Measurements from ENCODE around the gene SLC6A4. TPM values are rescaled to one million over a fixed set of nuclear protein-coding genes. Genes with fewer than 3 reads are reported as not detected.
"Not testable (repeated sequence)": the region's sequence is repeated elsewhere in the genome, so short reads cannot be mapped to it uniquely, and the experiment has no call there.

Gene SLC6A4
- total RNA-seq, 1 donor from 2014 or later = 2.6 TPM

DNA sequence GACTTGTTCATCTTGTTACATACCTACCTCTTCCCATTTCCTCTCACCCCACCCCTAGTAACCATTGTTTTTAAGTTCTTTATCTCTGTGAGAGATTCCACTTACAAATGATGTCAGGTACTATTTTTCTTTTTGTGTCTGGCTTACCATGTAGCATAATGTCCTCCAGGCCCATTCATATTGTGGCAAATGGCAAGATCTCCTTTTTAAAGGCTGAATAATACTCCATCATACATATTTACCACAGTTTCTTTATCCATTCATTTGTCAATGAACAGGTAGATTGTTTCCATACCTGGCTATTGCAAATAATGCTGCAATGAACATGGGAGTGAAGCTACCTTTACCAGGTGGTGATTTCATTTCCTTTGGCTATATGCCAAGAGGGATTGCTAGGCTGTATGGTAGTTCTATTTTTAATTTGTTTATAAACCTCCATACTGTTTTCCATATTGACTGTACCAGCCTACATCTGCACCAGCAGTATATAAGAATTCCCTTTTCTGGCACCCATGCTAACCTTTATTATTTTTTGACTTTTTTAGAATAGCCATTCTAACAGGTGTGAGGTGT lies 65.0 kb downstream of the SLC6A4 start:
- DNase-seq = no peak

DNA sequence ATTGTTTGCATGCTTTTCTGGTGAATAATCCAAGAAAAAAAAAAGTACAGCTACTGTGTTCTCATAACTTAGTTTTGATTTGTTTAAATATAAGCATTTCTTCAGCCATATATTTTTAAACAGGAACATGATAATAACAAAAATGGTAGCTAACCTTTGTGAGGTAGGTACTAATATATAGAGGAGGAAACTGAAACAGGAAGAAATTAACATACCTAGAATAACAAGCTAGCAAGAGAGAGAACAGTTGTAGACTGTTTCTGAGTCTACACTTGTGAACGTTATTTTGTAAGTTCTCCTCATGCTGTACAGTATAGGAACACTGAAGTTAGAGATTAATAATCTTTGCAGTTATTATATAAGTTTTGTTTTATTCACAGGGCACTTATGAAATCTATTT lies 69.5 kb downstream of the SLC6A4 start:
- no peak for DNase-seq

DNA sequence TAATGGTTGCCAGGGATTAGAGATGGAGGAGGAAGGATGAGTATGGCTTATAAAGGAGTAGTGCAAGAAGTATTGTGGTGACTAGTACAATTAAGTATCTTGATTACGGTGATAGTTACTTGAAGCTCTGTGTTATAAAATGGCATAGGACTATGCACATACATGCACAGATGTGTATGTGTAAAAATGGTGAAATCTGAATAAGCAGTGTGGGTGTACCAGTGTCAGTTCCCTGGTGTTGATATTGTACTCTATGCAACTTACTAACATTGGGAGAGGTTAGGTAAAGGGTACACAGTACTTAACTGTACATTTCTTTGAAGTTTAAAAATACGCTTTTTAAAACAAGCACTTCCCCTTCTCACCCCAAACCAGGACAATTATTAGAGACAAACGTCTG lies 70.3 kb downstream of the SLC6A4 start:
- no peak for DNase-seq

DNA sequence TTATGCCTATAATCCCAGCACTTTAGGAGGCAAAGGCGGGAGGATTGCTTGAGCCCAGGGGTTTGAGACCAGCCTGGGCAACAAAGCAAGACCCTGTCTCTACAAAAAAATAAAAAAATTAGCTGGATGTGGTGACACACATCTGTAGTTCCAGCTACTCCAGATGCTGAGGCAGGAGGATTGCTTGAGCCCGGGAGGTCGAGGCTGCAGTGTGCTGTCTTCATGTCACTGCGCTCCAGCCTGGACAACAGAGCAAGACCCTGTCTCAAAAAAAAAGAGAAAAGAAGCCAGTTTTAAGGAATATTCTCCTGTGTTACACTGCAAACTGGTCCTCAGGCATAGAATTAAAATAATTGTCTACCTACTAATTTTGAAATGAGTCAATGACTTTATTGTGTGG lies 71.0 kb downstream of the SLC6A4 start:
- DNase-seq = no peak

DNA sequence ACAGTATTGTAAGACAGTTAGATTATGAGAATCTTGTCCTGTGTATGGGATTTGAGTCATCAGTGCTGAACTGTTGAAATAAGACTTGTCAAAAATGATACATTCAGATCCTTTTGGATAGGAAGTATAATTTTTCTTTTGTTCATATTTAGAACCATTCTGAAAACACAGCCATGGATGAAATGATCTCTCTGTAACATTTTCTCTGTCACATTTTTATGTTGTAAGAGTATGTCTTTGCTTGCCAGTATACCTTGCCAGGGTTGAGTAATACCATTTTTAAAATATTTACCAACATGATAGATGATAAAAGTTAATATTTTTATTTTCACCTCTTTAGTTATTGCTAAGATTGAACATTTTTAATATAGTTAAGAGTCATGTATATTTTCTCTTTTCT lies 73.9 kb downstream of the SLC6A4 start:
- DNase-seq = no peak

DNA sequence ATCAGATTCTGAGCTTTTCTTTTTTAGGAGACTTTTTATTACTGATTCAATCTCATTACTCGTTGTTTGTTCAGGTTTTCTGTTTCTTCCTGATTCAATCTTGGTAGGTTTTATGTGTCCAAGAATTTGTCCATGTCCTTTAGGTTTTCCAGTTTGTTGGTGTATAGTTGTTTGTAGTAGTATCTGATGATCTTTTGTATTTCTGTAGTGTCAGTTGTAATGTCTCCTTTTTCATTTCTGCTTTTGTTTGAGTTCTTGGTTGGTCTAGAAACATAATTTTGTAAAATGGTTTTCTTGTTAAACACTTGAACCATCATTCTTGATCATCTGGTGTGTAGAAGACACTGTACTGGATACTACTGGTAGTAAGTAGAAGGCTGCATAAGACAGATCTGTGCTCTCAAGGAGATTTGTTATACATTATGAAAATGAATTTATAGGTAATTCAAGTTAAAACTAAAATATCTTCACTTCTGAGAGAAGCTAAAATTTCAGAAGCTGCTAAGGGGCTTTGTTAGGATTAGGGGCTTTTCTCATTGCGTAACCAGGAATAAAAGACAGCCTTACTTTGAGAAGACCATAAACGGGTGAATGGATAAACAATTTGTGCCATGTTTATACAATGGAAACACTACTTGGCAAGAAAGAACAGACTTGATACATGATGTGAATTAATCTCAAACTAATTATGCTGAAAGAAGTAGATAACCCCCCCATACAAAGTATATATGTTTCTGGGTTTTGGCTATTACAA lies 74.9 kb downstream of the SLC6A4 start:
- no peak for DNase-seq

DNA sequence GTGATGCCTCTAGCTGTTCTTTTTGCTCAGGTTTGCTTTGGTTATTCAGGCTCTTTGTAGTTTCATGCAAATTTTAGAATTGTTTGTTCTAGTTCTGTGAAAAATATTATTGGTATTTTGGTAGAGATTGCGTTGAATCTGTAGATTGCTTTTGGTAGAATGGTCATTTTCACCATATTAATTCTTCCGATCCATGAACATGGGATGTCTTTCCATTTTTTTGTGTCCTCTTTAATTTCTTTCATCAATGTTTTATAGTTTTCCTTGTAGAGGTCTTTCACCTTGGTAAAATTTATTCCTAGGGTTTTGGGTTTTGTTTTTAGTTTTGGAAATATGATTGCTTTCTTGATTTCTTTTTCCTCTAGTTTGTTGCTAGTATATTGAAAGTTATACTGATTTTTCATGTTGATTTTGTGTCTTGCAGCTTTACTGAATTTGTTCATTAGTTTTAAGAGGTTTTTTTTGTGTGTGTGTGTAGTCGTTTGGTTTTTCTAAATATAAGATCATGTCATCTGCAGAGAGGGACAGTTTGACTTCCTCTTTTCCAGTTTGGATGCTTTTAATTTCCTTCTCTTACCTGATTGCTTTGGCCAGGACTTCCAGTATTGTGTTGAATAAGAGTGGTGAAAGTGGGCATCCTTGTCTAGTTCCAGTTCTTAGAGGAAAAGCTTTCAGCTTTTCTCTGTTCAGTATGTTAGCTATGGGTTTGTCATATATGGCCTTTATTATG lies 76.4 kb downstream of the SLC6A4 start:
- DNase-seq = no peak

DNA sequence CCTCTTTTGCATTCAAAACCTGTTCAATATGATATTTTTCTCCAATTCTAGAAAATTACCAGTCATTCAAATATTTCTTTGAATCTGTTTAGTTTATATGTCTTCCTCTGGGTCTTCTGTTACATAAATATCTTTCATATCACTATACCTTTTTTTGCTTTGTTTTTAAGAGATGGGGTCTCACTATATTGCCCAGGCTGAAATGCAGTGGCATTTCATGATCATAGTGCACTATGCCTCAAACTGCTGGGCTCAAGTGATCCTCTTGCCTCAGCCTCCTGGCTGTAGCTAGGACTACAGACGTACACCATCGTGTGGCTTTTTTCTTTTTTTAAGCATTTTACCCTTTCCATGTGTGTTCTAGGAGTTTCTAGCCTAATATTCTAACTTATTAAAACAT lies 80.1 kb downstream of the SLC6A4 start:
- DNase-seq = no peak

DNA sequence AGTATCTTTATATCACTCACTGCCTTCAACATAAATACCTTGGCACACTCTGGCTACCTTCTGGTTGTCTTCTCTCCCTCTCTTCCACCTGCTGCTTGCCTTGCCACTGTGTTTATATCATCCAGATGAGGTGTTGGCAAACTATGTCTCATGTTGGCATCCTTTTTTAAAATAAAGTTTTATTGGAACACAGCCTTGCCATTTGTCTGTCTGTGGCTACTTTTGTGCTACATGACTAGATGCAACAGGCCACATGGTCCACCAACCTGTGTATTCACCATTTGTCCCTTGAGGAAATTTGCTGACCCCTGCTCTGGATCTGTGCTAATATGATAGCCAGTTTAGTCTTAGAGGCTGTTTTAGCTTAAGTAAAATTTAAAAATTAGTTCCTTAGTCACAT lies 82.0 kb downstream of the SLC6A4 start:
- no peak for DNase-seq

DNA sequence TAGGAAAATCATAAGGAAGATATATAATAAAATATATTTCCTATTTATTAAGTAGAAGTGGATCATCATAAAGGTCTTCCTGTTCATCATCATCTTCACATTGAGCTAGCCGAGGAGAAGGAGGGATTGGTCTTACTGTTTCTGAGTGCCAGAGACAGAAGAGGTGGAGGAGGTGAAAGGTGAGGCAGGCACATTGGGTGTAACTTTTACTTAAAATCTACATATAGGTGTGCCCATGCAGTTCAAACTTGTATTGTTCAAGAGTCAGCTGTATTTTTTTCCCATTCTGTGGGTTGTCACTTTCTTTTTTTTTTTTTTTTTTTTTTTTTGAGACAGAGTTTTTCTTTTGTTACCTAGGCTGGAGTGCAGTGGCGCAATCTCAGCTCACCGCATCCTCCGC lies 84.0 kb downstream of the SLC6A4 start:
- no peak for DNase-seq

DNA sequence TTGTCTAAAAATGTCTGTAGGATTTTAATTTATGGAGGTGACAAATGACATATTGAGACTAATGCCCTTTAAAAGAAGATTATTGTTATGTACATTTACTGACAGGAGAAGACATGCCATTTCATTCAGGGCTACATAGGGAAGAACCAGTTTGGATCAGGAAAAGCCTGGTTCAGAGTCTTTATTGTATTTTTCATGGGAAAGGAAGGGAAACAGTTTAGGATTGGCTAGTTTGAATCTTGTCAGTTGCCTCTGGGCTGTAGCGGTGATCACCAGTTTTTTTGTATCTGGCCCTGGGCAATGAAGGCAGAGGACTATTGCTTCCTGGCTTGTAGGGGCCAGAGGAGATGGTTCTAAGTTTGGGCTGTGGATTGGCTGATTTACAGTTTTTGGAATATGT lies 87.1 kb downstream of the SLC6A4 start:
- DNase-seq = no peak

DNA sequence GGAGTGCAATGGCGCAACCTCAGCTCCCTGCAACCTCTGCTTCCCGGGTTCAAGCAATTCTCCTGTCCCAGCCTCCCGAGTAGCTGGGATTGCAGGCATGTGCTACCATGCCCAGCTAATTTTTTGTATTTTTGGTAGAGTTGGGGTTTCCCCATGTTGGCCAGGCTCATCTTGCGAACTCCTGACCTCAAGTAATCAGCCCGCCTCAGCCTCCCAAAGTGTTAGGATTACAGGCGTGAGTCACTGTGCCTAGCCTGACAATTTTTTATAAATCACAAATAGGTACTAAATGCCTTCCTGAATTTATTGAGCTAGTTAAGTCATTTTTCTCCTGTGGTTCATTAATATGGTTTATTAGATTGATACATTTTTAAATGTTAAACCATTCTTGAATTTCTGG lies 87.6 kb downstream of the SLC6A4 start:
- not testable (repeated sequence) for DNase-seq

Other genes starting within 250 kb of the SLC6A4 start
- gene NSRP1, start 118.9 kb downstream of the SLC6A4 start, total RNA-seq = 10.6 and 13.0 TPM in 2 replicates
- 67.7 and 69.2 TPM in 2 replicates for gene BLMH, start 56.2 kb upstream of the SLC6A4 start, total RNA-seq
- gene TMIGD1, start 98.4 kb upstream of the SLC6A4 start, total RNA-seq = not detected in 2 replicates
- 258 and 324 TPM in 2 replicates for gene CPD, start 143.2 kb upstream of the SLC6A4 start, total RNA-seq
- 42.1 and 45.4 TPM in 2 replicates for gene GOSR1, start 241.7 kb upstream of the SLC6A4 start, total RNA-seq